Measurements from ENCODE around the gene DCC. TPM values are rescaled to one million over a fixed set of nuclear protein-coding genes. Genes with fewer than 3 reads are reported as not detected.

Gene DCC
- total RNA-seq, 4 donors from 2014 or later: 0.84 to 1.2 TPM; not detected in 2

- Histone ChIP-seq H3K27ac (no peak overlapping the region), H3K4me1 (no peaks in the 10 kb centered on the region), H3K27me3 (no peaks in the 10 kb centered on the region), H3K4me3 (no peak overlapping the region), H3K9me3 (no peaks in the 10 kb centered on the region), H3K36me3 (no peaks in the 10 kb centered on the region)
- DNase-seq (ENCODE audit: low spot score in 2 of 2): peak in 1 of 2 donors; percentile 30
- TF ChIP-seq EP300 (IDR thresholded peaks at IDR 0.05) (no peak), POLR2A (IDR thresholded peaks at IDR 0.05) (no peak), CTCF (IDR thresholded peaks at IDR 0.05) (peak; percentile 16 to 31 (median 22))
- 14 to 23% methylated on average over 3 of the region's 3 CpGs for WGBS, 2 donors
Measured at GRCh38 chr18:52716973-52717372, 377.0 kb downstream of the DCC start.

- TF ChIP-seq POLR2A (IDR thresholded peaks at IDR 0.05) (no peak), CTCF (IDR thresholded peaks at IDR 0.05) (no peak), EP300 (IDR thresholded peaks at IDR 0.05) (no peak)
- Histone ChIP-seq H3K27me3 (no peaks in the 10 kb centered on the region), H3K9me3 (no peaks in the 10 kb centered on the region), H3K36me3 (no peaks in the 10 kb centered on the region), H3K27ac (no peak overlapping the region), H3K4me1 (no peaks in the 10 kb centered on the region), H3K4me3 (no peak overlapping the region)
- DNase-seq (ENCODE audit: low spot score in 2 of 2): no peak
- WGBS, 2 donors: 83 to 90% methylated on average over 3 of the region's 3 CpGs
Measured at GRCh38 chr18:52722904-52723303, 382.9 kb downstream of the DCC start.

- Histone ChIP-seq H3K4me3 (no peak overlapping the region), H3K4me1 (no peaks in the 10 kb centered on the region), H3K36me3 (no peaks in the 10 kb centered on the region), H3K27me3 (no peaks in the 10 kb centered on the region), H3K27ac (no peak overlapping the region), H3K9me3 (no peaks in the 10 kb centered on the region)
- 69 to 70% methylated on average over 3 of the region's 3 CpGs for WGBS, 2 donors
- TF ChIP-seq EP300 (IDR thresholded peaks at IDR 0.05): no peak
- TF ChIP-seq POLR2A (IDR thresholded peaks at IDR 0.05): no peak
- no peak for TF ChIP-seq CTCF (IDR thresholded peaks at IDR 0.05)
- DNase-seq (ENCODE audit: low spot score in 2 of 2): no peak
Measured at GRCh38 chr18:52723550-52723970, 383.6 kb downstream of the DCC start.

- TF ChIP-seq POLR2A (IDR thresholded peaks at IDR 0.05) (no peak), EP300 (IDR thresholded peaks at IDR 0.05) (no peak), CTCF (IDR thresholded peaks at IDR 0.05) (no peak)
- H3K9me3 ChIP-seq: no peaks in the 10 kb centered on the region
- H3K4me1 ChIP-seq: no peaks in the 10 kb centered on the region
- H3K27me3 ChIP-seq: no peaks in the 10 kb centered on the region
- H3K27ac ChIP-seq: no peak overlapping the region
- no peaks in the 10 kb centered on the region for H3K36me3 ChIP-seq
- WGBS, 2 donors: 82 to 92% methylated on average over 3 of the region's 3 CpGs
- no peak overlapping the region for H3K4me3 ChIP-seq
- DNase-seq (ENCODE audit: low spot score in 2 of 2): no peak
Measured at GRCh38 chr18:52730972-52731619, 391.1 kb downstream of the DCC start.

- H3K4me3 ChIP-seq: no peak overlapping the region
- no peaks in the 10 kb centered on the region for H3K9me3 ChIP-seq
- no peaks in the 10 kb centered on the region for H3K36me3 ChIP-seq
- no peaks in the 10 kb centered on the region for H3K4me1 ChIP-seq
- 83 to 86% methylated on average over 5 of the region's 5 CpGs for WGBS, 2 donors
- H3K27ac ChIP-seq: no peak overlapping the region
- TF ChIP-seq EP300 (IDR thresholded peaks at IDR 0.05): no peak
- no peak for TF ChIP-seq CTCF (IDR thresholded peaks at IDR 0.05)
- TF ChIP-seq POLR2A (IDR thresholded peaks at IDR 0.05): no peak
- no peak for DNase-seq (ENCODE audit: low spot score in 2 of 2)
- no peaks in the 10 kb centered on the region for H3K27me3 ChIP-seq
Measured at GRCh38 chr18:52738946-52739345, 398.9 kb downstream of the DCC start.

All from tibial nerve (tissue), 4 donors.